Stimulated activated CD4-positive, alpha-beta T cell treated with anti-CD3 and anti-CD28 coated beads, TNF-alpha, amount 100 ng/mL, for 4 hours (primary cell): ENCODE measurements around the gene OGA.

ENCODE experiments used
- DNase-seq, 3 experiments: peaks; one replicate each; pipeline ENCODE4 v3.0.0-alpha.2; 2020; ENCODE audit warnings: low read depth in 3 of 3

OGA gene

DNA sequence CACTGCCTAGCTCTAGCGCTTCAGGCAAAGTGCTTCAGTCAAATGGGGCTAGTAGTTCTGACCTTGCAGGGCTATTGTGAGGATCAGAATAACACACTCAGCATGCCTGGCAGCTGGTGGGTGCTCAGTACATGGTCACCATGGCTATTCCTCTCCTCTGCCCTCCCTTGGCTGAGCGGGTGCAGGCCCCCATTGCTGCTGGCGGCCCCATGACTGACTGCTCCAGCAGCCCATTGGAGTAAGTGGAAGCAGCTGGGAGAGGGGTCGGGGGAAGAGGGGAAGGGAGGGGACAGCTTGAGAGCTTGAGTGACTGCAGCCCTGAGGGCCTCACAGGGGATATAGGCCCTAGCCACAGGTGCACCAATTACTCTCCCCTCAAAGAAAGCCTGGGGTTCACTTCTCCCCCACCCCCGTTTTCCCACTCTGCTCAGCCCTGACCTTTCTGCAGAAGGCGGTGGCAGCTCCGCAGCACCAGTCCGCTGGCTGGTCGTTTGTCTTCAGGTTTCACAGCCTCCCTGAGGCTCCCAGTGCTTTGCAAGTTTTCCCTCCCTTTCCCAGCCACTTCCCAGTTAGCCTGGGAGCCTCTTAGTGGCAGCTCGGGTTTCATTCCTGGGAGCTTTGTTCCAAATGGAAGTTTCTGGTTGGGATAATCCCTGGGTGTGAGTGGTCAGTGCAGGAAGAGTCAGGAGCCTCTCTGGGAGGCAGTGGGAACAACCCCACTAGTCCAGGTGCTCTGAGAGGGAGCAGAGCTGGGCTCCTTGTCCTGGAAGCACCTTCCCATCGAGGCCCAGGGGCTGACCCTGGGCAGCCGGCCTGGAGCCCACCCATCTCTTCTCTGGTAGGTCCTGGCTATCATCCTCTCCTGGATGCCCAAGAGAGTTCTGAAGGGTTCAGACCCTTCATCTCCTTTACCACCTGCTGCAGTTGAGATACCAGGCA lies 58.7 kb downstream of the OGA start:
- DNase-seq = no peak

DNA sequence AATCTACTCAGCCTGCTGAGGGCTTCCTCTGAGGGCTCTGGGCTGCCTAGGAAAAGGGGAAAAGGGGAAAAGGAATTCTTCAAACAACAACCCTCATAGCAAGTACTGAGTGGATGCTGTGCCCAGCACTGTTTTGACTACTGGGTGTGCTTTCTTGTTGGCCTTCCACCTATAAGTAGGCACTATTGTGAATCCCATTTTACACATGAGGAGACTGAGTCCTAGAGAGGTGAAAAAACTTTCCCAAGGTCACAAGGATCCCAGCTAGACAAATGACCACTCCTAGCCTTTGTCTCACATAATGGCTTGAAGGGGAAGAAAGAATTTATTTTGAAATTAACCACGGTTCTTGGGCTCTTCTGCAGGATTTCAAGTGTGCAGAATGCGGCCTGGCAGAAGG lies 59.4 kb downstream of the OGA start:
- DNase-seq = no peak

DNA sequence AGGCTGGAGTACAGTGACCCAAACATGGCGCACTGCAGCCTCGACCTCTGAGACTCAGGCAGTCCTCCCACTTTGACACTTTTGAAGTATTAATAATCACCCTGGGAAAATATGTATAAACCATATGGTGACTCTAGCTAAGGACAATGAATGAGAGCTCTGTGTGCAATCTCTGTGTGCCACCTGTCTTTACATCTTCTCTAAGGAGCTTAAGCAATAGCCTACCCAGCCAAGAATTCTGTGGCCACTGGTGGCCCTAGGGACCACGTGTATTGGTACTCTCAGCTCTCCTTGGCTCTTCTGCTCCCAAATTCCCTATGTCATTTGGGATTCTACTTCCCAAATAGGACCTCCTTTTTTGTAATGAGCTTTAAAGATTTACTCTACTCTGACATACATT lies 66.0 kb downstream of the OGA start:
- no peak for DNase-seq

DNA sequence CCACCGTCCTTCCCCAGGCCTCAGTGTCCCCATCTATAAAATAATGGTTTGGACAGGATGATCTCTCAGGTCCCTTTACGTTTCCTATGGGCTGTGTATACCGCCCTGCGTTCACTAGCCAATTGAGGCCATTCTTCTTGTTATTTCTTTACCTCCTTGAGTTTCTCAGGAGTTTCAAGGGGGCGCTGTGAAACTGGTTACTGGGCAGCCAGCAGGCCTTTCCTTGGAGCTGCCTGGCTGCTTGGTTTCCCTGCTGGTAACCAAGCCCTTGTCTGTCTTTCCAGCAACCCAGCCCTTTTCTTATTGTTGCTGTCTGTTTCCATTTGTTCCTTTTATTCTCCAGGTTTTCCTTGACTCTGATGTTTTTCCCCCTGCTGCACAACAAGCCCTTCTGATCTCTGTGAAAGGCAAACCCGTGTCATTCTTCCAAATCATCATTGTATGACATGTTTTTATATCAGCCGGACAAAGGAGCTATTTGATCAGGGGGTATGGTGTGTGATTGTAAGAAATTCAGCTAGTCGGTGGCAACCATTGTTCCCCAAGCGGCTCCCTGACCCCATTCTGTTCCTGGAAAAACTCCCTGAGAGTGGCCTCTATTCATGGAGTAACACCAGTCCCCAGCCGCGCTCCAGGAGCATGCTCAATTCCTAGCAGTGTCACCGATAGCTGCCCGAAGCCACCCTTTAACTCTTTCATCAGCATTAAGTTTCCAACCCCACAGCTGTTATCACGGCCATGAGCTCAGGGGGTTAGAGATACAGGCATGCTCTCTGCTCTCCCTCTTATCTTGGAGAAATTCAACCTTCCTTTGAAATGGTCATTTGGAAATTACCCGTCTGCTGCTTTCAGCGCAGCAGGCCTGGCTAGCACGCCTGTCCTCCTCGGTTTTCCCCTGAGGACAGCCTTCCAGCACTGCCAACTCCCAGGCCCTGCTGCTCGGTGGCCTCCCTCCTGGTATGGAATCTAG lies 68.9 kb downstream of the OGA start:
- no peak for DNase-seq

DNA sequence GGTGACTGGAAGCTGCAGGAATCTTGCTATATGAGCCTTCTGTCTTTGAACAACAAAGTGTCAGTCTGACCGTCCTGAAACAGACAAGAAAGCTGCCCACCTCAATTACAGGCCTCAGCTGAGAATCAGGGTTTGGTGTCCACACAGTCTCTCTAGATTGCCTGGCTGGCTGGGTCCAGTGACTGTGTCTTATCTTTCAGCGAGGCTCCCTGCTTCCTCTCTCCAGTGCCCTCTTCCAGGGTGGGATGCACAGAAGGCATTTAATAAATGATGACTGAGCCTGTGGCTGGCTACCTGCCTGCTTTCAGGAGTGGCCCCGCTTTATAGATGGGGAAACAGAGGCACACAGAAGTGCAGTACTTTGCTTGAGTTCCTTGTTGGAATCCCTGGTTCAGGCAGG lies 69.7 kb downstream of the OGA start:
- no peak for DNase-seq

DNA sequence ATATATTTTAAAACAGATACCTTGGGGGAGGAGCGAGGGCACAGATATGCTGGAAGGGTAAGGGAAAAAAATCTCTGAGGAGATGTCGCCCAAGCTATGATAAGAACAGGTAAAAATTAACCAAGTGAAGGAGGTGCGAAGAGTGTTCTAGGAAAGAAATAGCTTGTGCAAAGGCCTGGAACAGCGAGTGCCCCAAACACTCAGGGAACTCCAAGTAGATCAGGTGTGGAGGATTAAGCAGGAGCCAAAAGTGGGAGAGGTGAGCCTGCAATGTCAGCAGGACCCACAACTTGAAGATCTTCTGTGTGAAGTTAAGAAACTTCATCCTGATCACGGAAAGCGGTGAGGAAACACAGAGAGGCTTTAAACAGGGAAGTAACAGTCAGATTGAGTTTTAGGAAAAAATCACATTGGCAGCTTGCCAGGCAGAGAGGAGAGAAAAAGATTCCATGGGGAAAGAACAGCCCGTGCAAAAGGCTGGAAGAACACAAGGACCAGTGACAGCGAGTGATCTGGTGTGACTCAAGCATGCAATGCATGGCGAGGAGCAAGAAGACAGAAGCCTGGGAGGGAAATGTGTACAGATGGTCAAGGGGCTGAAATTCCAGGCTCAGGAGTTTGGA lies 73.1 kb downstream of the OGA start:
- DNase-seq = no peak

DNA sequence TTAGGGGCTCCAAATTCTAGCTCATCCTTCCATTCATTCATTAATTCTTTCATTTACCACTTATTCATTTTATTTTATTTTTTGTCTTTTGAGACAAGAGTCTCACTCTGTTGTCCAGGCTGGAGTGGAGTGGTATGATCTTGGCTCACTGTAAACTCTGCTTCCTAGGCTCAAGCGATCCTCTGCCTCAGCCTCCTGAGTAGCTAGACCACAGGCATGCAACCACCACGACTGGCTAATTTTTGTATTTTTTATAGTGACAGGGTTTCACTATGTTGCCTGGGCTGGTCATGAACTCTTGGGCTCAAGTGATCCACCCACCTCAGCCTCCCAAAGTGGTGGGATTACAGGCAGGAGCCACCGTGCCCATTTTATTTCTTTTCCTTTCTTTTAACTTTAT lies 74.0 kb downstream of the OGA start:
- no peak for DNase-seq

DNA sequence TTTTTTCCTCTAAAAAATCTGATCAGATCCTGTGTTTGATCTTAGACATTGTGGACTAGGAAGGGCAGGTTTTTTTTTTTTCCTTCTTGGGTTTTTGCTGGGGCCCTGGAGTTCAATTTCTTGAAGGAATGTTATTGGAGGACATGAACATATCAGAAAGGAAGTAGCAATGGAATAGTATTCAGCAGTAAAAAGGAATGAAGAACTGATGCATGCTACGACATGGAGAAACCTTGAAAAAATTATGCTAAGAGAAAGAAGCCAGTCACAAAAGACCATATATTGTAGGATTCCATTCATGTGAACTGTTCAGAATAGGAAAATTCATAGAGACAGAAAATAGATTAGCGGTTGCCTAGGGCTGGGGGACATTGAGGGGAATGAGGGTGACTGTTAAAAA lies 76.3 kb downstream of the OGA start:
- no peak for DNase-seq

DNA sequence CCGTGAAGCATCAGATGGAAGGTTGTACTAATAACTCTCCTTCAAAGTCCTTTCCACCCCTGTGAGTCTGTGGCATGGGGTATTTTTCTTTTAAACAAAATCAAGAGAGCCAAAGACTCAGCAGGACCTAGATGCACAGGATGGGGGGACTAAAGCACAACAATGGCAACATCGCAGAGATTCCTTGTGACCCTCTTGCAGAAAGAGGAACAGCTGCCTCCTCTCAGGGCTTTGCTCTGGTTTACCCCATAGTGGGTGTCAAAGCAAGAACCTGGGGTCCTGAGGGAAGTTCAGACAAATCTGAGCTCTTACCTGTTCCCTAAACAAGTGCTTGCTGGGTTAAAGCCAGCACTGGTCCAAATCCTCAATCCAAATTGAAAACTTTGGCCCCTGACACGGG lies 81.6 kb downstream of the OGA start:
- DNase-seq = no peak
